ENCODE data around the gene CYTH1.

The CYTH1 gene

DNA sequence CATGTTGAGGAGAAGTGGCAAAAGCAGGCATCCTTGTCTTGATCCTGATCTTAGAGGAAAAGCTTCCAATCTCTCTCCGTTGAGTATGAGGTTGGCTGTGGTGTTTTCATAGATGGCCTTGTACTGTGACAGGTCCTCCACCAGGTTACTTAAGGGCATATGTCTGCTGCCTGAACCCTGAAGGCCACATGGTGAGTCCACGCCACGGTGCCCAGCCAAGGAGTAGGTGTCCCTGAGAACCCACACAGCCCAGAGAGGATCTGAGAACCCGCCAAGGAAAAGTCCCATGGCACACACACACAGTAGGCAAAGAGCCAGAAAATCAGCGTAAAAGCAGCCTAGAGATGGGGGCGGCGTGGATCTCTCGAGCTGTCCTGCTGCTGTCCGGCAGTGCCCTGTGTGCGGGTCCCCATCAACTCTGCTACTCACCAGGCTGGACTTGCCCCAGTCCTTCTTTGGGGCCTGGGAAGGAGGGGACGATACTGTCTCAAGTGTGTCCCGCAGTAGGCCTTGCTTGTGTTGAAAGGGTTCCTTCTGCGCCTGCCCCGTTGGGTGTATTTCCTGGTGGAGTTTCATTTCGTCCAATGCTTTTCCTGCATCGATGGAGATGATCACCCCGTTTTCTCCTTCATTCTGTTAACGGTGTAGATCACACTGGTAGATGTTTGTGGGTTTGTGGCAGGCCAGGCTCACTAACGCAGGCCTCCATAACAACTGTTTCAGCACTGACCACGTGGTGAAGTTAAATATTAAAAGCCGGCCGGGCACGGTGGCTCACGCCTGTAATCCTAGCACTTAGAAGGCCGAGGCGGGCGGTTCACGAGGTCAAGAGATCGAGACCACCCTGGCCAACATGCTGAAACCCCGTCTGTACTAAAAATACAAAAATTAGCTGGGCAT, 114.1 kb downstream of the CYTH1 start:
- no peaks in the 10 kb centered on the region for H3K36me3 ChIP-seq (replicated peaks)
- H3K27ac ChIP-seq: no peak overlapping the region
- no peaks in the 10 kb centered on the region for H3K27me3 ChIP-seq (replicated peaks)
- H3K4me3 ChIP-seq (ENCODE audit: low read depth, low read length): no peak overlapping the region
- DNase-seq: no peak
- TF ChIP-seq, protein P1, sequence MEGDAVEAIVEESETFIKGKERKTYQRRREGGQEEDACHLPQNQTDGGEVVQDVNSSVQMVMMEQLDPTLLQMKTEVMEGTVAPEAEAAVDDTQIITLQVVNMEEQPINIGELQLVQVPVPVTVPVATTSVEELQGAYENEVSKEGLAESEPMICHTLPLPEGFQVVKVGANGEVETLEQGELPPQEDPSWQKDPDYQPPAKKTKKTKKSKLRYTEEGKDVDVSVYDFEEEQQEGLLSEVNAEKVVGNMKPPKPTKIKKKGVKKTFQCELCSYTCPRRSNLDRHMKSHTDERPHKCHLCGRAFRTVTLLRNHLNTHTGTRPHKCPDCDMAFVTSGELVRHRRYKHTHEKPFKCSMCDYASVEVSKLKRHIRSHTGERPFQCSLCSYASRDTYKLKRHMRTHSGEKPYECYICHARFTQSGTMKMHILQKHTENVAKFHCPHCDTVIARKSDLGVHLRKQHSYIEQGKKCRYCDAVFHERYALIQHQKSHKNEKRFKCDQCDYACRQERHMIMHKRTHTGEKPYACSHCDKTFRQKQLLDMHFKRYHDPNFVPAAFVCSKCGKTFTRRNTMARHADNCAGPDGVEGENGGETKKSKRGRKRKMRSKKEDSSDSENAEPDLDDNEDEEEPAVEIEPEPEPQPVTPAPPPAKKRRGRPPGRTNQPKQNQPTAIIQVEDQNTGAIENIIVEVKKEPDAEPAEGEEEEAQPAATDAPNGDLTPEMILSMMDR (IDR thresholded peaks at IDR 0.05; ENCODE audit: low read depth, low read length, missing control alignments): no peak
- in situ Hi-C loops (cut with HindIII; ENCODE audit: low pct_ligation_motif_present, low sequenced_read_pairs): no loop called here

DNA sequence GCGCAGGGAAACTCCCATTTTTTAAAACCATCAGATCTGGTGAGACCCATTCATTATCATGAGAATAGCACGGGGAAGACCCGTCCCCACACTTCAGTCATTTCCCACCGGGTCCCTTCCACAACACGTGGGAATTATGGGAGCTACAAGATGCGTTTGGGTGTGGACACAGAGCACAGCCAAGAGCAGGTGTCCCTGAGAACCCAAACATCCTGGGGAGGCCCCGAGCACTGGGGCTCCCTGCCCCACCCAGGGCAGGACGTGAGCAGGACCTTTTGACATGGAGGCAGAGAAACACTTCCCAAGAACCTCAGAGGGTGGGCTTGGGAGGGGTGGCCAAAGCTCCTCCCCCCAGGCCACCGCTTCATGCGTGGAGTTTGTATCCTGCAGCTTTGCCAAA, 115.0 kb downstream of the CYTH1 start:
- in situ Hi-C loops (cut with HindIII; ENCODE audit: low pct_ligation_motif_present, low sequenced_read_pairs): no loop called here
- TF ChIP-seq, protein P1 (IDR thresholded peaks at IDR 0.05; ENCODE audit: low read depth, low read length, missing control alignments): no peak
- Histone ChIP-seq H3K36me3 (replicated peaks) (no peaks in the 10 kb centered on the region), H3K27ac (no peak overlapping the region), H3K4me3 (ENCODE audit: low read depth, low read length) (no peak overlapping the region), H3K27me3 (replicated peaks) (no peaks in the 10 kb centered on the region)
- no peak for DNase-seq

DNA sequence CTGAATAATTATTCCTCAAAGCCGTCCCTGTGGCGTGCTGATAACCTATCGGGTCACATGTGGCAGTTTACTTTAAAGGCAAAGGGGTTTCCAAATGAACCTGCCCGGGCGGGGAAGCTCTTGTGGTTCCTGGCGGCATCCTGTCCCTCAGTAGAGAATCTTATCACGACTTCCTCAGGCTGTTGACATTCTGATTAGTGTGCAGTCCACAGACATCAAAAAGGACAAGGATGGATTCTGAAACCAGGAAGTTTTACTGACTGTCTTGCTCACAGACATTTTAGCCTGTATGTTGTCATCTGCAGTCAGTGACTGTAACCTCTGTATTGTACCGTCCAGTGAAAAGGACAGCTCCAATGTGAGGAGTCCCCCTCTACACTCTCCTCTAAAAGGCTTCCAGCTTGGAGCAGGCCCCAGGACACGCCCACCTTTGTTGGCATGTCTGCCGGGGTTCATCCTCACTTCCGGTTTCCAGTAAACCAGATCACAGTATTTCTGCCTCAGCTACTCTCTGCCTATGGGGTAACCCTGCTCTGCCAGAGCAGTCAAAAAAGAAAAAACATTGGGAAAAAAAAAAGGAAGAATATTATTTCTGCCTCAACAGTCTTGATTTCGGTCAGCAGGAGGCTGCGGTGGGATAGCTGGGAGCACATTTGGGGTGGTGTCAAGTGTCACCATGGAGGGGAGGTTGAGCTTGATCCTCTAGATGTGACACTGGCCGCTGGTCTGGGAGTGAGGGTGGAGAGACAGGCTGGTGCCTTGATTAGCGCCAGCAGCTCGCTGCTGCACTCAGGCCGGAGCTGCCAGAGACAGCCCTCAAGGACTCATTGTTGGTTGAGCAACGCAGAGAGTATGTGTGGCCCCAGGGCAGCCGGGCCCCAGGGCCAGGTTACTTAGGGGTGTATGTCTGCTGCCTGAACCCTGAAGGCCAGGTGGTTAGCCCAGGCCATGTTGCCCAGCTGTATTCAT, 115.8 kb downstream of the CYTH1 start:
- no peak for DNase-seq
- H3K27me3 ChIP-seq (replicated peaks): no peaks in the 10 kb centered on the region
- H3K27ac ChIP-seq: no peak overlapping the region
- no peak overlapping the region for H3K4me3 ChIP-seq (ENCODE audit: low read depth, low read length)
- H3K36me3 ChIP-seq (replicated peaks): no peaks in the 10 kb centered on the region
- in situ Hi-C loops (cut with HindIII; ENCODE audit: low pct_ligation_motif_present, low sequenced_read_pairs): no loop called here
- TF ChIP-seq, protein P1 (IDR thresholded peaks at IDR 0.05; ENCODE audit: low read depth, low read length, missing control alignments): no peak

DNA sequence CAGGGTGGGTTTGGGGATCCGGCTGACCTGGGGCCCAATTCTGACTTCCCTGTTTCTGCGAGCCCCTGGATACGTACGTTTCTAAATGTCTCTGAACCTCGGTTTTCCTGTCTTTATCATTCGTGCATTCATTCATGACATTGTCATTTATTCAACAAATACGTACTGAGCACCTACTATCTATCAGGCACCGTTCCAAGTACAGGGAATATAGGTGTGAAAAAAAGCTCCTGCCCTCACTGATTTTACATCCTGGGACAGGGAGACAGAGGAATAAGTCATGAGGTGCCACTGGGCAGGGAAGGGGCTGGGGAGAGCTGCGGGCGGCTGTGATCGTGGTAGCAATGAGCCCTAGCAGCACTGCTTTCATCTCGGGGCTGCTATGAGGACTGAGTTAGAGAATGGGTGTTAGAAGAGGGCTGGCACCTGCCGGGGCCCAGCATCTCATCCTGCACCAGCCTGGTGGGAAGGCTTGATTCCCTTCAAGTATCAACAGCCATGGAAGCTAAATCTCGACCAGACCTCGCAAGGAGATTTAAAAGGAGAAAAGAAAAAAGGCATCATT, 116.6 kb downstream of the CYTH1 start:
- no peak overlapping the region for H3K4me3 ChIP-seq (ENCODE audit: low read depth, low read length)
- in situ Hi-C loops (cut with HindIII; ENCODE audit: low pct_ligation_motif_present, low sequenced_read_pairs): no loop called here

More for the DNA sequence above, 116.6 kb downstream of the CYTH1 start:
- Histone ChIP-seq H3K27me3 (replicated peaks) (no peaks in the 10 kb centered on the region), H3K27ac (no peak overlapping the region), H3K36me3 (replicated peaks) (no peaks in the 10 kb centered on the region)
- no peak for DNase-seq
- TF ChIP-seq, protein P1 (IDR thresholded peaks at IDR 0.05; ENCODE audit: low read depth, low read length, missing control alignments): no peak

All from brain microvascular endothelial cell (primary cell).